Omental fat pad (tissue), 4 donors: ENCODE results near the gene SCMH1. TPM values are rescaled to one million over a fixed set of nuclear protein-coding genes. Genes with fewer than 3 reads are reported as not detected.

ENCODE experiments used
- ATAC-seq: fragments of 150-250 bp; one replicate; pipeline ENCODE4 v1.9.1; 2016; ENCODE audit warnings: mild to moderate bottlenecking, moderate library complexity; ENCODE audit not compliant: low FRiP score
- DNase-seq: peaks from one replicate; pipeline ENCODE4 v3.0.0-alpha.2; 2019; ENCODE audit warnings: low spot score
- total RNA-seq, 4 donors: library from RNA; depleted of rRNA; stranded (reverse); fragments of >200 nt; gene quantifications; one replicate each; pipeline ENCODE4 v1.1.0, GENCODE V29; 2016
- TF ChIP-seq, protein P1 (sequence below), 3 donors: fragments of 450-650 bp; IDR thresholded peaks; one replicate each; pipeline ENCODE4 v1.5.1; 2016 to 2017; ENCODE audit warnings: antibody characterized with exemption in 3 of 3, mild to moderate bottlenecking in 3 of 3, moderate library complexity in 2 of 3

SCMH1 gene
- total RNA-seq, 4 donors from 2014 or later, result 19.9 to 42.8 (median 31.3) TPM

DNA sequence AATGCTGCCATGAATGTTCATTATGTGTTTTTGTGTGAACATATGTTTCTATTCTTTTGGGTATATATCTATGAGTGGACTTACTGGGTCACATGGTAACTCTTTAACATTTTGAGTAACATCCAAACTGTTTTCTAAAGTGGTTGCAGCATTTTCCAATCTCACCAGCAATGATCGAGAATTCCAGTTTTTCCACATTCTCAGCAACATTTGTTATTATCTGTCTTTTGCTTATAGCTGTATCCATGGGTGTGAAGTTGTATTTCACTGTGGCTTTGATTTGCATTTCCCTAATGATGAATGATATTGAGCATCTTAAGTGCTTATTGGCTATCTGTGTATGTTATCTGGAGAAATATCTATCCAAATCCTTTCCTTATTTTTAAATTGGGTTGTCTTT, 131.4 kb downstream of the SCMH1 start:
- DNase-seq (no peak), ATAC-seq (no peak)
- TF ChIP-seq, protein P1, sequence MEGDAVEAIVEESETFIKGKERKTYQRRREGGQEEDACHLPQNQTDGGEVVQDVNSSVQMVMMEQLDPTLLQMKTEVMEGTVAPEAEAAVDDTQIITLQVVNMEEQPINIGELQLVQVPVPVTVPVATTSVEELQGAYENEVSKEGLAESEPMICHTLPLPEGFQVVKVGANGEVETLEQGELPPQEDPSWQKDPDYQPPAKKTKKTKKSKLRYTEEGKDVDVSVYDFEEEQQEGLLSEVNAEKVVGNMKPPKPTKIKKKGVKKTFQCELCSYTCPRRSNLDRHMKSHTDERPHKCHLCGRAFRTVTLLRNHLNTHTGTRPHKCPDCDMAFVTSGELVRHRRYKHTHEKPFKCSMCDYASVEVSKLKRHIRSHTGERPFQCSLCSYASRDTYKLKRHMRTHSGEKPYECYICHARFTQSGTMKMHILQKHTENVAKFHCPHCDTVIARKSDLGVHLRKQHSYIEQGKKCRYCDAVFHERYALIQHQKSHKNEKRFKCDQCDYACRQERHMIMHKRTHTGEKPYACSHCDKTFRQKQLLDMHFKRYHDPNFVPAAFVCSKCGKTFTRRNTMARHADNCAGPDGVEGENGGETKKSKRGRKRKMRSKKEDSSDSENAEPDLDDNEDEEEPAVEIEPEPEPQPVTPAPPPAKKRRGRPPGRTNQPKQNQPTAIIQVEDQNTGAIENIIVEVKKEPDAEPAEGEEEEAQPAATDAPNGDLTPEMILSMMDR (IDR thresholded peaks at IDR 0.05), result no peak

DNA sequence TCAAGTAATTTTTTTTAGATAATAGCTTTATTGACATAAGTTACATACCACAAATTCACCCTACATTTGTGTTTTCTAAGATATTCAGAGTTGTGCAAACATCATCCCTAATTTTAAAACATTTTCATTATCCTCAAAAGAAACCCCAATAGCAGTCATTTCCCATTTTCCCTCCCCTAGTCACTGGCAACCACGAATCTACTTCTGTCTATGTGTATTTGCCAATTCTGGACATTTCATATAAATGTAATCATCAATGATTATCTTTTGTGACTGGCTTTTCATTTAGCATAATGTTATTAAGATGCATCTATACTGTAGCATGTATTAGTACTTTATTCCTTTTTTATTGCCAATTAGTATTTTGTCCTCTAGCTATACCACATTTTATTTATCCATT, 131.8 kb downstream of the SCMH1 start:
- DNase-seq (no peak), ATAC-seq (no peak)
- TF ChIP-seq, protein P1 (IDR thresholded peaks at IDR 0.05), result no peak

DNA sequence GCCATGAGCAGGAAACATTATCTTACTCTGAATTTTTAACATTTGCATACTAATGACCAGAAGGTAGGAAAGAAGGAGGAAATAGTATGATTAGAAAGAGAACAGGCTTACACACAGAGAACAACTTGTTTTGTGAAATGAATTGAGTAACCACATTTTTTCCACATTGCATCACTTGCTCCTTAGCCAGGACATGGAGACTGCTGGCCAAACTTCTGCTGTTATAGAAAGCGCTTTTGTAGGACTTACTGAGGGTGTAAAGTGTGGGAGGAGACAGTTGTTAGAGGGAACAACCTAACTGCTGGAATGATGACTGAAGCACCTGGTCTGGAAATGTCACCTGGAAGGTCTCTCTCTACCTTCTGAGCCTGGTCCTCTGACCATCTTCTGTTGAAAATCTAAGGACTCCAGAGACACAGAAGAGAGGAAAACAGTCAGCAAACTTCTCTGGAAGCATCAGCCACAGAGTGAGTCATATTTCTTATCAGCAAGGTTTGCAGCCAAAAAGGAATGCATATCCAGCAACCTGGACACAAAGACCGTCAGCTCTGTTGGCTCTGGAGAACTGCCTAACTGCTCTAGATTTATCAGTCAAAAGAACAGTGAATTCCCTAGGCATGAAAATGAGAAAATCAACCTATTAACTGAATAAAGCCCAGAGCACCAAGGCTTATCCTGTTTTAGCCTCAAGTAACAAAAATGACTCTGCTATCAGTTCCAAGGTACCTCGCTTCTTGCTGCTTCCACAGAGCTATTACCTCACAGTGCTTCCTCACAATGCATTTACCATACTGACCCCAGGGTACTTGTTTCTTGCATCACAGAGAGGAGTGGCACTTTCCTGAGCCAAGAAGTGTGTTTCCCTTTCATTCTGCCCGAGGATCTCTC, 132.6 kb downstream of the SCMH1 start:
- no peak for DNase-seq
- peak; percentile 87 for ATAC-seq
- TF ChIP-seq, protein P1 (IDR thresholded peaks at IDR 0.05), result no peak

DNA sequence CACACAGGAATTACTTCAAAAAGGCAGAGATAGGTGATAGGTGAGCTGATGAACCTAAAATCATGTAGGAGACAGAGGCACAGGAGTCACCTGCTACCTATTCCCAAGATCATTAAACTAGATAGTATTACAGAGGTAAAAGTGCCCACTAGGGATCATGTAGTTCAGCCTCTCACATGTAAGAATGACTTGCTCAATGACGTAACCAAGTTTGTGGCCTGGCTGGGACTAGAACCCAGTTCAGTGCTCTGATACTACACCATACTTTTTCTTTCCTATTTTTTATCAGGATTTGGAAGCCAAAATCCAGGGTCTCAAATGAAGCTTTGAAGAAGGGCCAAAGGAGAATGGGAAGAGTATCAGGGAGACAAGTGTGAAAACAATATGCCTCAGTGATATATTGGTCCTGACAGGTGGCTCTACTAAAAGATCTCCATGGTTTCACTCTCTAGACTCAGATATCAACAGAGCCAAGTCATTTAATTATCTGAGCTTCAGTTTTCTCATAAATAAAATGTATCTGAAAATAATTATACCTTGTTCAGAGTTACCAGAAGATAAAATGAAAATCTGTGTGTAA, 133.3 kb downstream of the SCMH1 start:
- TF ChIP-seq, protein P1 (IDR thresholded peaks at IDR 0.05), result no peak
- ATAC-seq (peak; percentile 36), DNase-seq (no peak)

DNA sequence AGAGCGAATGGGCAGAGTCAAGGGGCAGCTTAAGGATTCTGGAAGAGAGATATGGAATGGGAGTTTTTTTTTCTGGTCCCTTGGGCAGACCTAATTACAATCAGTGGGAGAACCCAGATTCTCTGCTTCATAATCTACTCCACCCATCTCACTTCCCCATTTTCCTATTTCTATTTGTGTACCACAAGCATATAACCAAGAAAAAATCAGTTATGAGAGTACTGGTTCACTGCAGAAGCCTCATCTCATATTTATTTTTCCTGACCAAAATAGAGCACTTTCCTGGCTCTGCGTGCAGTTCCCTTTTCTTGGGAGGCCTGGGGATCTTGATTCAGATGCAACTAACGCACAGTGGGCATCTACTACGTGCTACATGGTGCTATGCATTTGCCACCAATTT, 138.3 kb downstream of the SCMH1 start:
- TF ChIP-seq, protein P1 (IDR thresholded peaks at IDR 0.05), result no peak
- ATAC-seq (no peak), DNase-seq (no peak)

DNA sequence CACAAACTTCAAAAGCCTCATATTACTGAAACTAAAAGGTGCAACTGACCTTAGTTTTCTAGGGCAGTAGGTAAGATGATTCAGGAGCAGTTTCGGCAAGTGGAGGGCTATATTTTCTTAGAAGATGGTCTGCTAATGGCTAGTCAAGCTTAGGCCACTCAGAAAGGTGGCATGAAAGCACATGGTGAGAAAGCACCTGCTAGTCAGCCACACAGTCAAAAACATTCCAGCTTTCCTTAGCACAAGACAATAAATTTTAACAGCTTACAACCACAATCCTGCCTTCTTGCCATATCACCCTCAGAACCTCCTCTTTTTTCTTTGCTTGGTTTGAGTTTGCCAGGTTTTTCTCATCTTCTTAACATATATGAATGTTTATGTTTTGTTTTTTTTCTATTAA, 139.5 kb downstream of the SCMH1 start:
- TF ChIP-seq, protein P1 (IDR thresholded peaks at IDR 0.05), result no peak
- ATAC-seq (peak; percentile 16), DNase-seq (no peak)
